HL-60/S4 treated with retinoic acid at 250 ng/mL for 4 days and 3 days (cell line): ENCODE measurements around the gene ANKRD30A.
"Not testable (repeated sequence)": the region's sequence is repeated elsewhere in the genome, so short reads cannot be mapped to it uniquely, and the experiment has no call there.

Experiments used
- in situ Hi-C: fragments of 300-500 bp; cut with MboI; formaldehyde crosslinking; loops from 2 replicates; pipeline ENCODE4 v1.7.0; 2022; ENCODE audit warnings: low sequenced_read_pairs

ANKRD30A gene

DNA sequence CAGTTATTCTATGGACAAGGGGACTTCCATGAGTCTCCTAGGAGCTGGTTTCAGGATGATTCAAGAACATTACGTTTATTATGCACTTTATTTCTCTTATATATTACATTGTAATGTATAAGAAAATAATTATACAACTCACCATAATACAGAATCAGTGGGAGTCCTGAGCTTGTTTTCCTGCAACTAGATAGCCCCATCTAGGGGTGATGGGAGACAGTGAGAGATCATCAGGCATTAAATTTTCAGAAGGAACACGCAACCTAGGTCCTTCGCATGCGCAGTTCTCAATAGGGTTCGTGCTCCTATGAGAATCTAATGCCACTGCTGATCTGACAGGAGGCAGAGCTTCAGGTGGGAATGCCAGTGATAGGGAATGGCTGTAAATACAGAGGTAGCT, 137.9 kb downstream of the ANKRD30A start:
- in situ Hi-C loops = no loop called here

- in situ Hi-C loops = no loop called here
Measured at GRCh38 chr10:37268266-37268665, 142.9 kb downstream of the ANKRD30A start.

DNA sequence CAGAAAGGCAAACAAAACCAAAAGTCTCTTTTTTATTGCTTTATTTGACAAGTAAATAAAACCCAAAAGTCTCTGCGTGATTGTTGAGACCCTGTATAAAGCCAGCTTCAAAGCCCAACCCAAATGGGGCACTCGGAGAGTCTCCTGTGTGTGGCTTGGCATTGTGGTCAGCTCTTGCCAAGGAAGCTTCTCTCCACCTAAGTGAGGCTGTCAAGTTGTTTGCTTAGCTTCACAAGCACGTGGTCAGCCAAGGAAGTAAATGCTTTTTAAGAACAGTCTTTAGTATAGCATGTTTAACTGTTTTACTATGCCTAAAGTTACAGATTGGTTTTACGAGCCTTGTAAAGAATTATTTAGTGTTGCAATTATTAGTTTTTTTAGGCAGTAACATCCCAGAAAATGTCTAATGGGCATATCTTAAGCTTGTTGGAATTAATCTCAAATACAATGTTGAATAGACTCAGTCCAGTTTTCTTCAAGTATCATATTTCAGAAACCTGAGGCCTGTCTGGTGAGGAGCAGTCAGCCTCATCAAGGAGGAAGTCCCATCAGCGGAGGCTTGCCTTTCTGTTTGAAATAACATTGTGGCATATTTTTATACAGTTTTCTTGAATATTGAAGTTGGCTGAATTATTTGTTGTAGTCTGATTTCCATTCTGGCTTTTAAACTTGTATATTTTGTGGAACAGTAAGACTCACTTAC, 144.3 kb downstream of the ANKRD30A start:
- in situ Hi-C loops = no loop called here

GRCh38 chr10:37275216-37275777, 149.9 kb downstream of the ANKRD30A start:
- in situ Hi-C loops = no loop called here

- in situ Hi-C loops = no loop called here
Measured at GRCh38 chr10:37285063-37285462, 159.7 kb downstream of the ANKRD30A start.

- in situ Hi-C loops = no loop called here
Measured at GRCh38 chr10:37289833-37290464, 164.6 kb downstream of the ANKRD30A start.

DNA sequence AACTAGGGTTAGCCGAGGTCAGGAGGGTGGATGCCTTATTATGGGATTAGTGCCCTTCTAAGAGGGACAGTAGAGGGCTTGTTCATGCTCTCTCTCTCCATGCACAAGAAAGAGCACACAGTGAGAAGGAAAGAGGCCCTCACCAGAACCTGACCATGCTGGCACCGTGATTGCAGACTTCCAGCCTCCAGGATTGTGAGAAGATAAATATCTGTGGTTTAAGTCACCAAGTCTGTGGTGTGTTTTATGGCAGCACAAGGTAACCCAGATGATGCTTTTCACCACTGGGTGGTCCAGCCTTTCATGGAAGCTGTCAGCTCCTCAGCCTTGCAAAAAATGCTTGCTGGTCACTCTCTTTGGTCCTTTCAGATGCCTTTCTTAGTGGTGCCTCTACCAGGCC, 175.9 kb downstream of the ANKRD30A start:
- in situ Hi-C loops = no loop called here

DNA sequence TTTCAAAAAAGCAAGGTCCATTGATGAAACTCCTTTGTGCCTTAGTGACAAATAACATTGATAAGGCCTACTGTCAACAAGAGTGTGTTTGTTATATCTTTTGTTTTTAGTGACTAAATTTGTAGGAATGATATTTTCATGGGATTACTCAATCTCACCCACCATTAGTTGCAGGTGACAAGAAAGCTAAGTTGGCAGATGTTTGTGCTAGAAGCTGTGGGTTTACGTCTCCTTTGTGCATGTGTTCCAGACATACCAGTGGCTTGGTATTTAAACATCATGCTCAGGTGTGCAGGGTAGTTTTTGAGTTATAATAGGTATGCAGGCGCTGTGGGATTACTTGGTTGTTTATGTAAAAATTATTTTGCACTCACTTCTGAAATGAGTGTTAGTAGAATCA, 178.6 kb downstream of the ANKRD30A start:
- in situ Hi-C loops = no loop called here

- in situ Hi-C loops = no loop called here
Measured at GRCh38 chr10:37314350-37314749, 189.0 kb downstream of the ANKRD30A start.

- in situ Hi-C loops = no loop called here
Measured at GRCh38 chr10:37314862-37315261, 189.5 kb downstream of the ANKRD30A start.

DNA sequence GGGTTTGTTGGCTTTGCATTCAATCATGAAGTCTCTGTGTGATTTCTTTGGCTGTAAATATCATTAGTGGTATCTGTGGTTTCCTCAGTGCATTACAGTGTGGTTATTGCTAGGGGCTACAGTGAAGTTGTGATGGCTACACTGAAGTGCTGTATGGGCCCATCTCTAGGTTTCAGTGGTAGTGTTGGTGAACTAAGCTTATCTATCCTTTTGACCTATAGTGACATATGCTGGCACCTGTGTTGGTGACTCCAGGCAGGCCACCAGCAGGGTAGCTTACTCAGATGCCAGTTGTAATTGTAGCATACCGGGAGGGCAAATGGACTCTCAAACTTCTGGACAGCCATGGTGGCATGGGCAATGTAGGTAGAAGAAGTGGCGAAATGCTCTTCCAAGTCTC, 219.0 kb downstream of the ANKRD30A start:
- in situ Hi-C loops = no loop called here

GRCh38 chr10:37379991-37380390, 254.6 kb downstream of the ANKRD30A start:
- in situ Hi-C loops = no loop called here

GRCh38 chr10:37381271-37381670, 255.9 kb downstream of the ANKRD30A start:
- in situ Hi-C loops = no loop called here

- in situ Hi-C loops = no loop called here
Measured at GRCh38 chr10:37384923-37385322, 259.5 kb downstream of the ANKRD30A start.

DNA sequence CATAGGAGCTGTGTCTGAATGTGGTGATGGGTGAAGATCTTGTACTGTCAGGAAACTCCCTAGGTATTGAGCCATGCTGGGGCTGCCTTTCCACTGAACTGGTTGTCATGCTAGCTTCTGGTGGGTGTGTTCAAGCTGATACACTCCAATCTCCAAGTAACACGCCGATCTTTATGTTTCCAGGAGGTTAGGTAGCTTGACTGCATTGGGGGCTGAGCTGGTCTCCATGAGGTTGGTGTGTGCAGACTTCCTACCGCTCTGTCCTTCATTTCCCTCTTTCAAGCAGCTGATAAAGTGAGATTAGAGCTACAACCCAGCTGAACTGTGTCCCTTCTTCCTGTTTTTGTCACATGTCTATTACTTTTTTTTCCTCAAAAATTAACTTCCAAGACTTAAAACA, 265.5 kb downstream of the ANKRD30A start:
- in situ Hi-C loops = no loop called here

DNA sequence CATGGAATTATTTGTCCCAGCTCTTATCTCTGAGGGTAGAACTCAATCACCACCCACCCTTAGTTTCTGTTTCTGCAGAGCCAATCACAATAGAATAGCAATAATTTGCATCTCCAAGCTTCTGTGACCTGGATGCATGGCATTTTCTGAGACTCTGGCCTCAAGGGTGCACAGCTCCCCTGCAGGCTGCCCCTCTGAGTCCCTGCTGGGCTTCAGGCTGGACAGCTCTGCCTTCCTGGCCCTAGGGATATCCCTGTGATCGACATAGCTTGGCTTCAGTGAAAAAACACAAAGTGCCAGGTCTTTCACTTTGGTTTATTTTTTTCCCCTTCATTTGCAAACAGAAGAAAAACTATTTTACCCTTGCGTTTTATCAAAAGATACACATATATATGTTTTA, 275.4 kb downstream of the ANKRD30A start:
- in situ Hi-C loops = not testable (repeated sequence)

- in situ Hi-C loops = no loop called here
Measured at GRCh38 chr10:37401225-37401624, 275.8 kb downstream of the ANKRD30A start.

DNA sequence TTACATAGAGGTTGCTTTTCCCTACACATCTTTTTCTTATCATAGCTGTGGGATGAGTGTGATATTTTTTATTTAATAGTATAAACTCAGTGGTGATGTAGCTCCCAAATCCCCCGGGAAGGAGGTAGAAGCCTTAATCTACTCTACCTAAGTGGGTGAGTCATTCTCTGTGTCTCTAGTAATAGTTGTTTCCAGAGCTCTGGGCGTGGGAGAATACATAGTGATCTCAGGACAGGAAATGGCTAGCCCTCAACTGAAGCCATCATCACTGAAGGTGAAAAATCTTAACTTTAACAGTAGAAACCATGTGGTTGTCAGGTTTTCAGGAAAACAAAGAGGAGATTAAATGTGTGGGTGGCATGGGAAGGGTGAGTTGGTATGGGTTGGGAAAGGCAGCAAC, 278.4 kb downstream of the ANKRD30A start:
- in situ Hi-C loops = no loop called here
